T-helper 2 cell treated with Interferon-gamma antibody and Interleukin-4, amounts not matched to agents 100 ng/mL and 5 ng/mL, for 36 hours (primary cell): ENCODE results near the gene COL23A1. TPM values are rescaled to one million over a fixed set of nuclear protein-coding genes. Genes with fewer than 3 reads are reported as not detected.
"Not testable (repeated sequence)": the region's sequence is repeated elsewhere in the genome, so short reads cannot be mapped to it uniquely, and the experiment has no call there.

Experiments
- intact Hi-C: fragments of 100-400 bp; cut with micrococcal nuclease; formaldehyde crosslinking; loops from one replicate; pipeline ENCODE4 v1.15.1; 2023
- total RNA-seq: library from RNA; stranded (reverse); gene quantifications from 2 replicates; pipeline ENCODE4 v1.2.3, GENCODE V29; 2022

COL23A1 gene
- total RNA-seq, 1 donor from 2014 or later, result 0.09 TPM

DNA sequence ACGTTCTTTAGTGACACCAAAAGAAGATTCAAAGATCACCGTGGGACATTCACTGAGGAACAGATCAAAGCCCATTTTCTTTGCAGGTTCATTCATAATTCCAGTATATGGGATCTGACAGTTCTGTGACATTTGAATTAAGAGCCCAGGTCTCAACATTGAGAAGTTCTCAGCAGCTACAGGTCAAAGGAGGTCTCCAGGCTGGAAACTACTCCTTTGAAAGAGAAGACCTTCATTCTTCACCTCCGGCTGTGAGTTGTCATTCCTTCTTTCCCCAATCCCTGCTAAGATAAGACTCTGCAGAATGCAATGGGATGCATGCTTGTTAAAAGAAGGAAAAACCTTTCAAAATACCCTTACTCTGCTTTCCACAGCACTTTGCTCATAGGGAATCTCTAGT, 79.0 kb downstream of the COL23A1 start:
- intact Hi-C loops, result no loop called here

GRCh38 chr5:178509491-178510057, 80.6 kb downstream of the COL23A1 start:
- intact Hi-C loops, result no loop called here

GRCh38 chr5:178507151-178507932, 82.9 kb downstream of the COL23A1 start:
- intact Hi-C loops, result no loop called here

DNA sequence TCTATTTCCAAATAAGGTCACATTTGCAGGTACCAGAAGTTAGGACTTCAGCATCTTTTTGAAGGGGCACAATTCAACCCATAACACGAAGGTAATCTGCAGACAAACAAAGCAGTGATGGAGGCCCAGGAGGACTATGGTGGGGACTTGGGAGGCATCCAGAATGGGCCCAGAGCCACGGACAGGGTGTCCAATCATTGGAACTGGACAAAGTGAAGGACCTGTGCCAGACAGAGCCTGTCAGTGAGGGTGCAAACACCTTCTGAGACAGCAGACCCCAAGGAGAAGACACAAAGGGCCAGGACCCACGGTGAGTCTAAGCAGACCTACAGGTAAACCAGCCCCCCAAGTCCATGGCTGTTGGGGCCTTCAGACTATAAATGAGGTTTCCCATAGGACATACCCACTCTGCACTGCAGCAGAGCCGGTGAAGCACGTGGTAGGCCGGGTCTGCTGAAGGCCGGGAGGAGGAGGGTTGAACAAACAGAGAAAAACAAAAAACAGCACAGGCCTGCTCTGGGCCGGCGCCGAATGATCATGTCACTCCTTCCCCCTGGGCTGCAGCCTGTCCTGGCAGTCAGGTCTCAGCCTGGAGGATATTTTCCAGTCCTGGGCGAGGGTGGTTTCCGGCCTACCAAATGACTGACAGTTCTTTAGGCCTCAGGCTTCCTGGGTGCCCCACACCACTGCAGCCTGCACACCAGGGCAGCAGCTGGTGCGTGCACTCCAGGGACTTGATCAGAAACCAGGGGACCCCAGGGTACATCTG, 84.4 kb downstream of the COL23A1 start:
- intact Hi-C loops, result no loop called here

GRCh38 chr5:178504340-178504960, 85.7 kb downstream of the COL23A1 start:
- intact Hi-C loops, result no loop called here

GRCh38 chr5:178502401-178503100, 87.6 kb downstream of the COL23A1 start:
- intact Hi-C loops, result no loop called here

- intact Hi-C loops, result no loop called here
These were observed 90.8 kb downstream of the COL23A1 start for GRCh38 chr5:178499352-178499751.

GRCh38 chr5:178496642-178497041, 93.6 kb downstream of the COL23A1 start:
- intact Hi-C loops, result no loop called here

DNA sequence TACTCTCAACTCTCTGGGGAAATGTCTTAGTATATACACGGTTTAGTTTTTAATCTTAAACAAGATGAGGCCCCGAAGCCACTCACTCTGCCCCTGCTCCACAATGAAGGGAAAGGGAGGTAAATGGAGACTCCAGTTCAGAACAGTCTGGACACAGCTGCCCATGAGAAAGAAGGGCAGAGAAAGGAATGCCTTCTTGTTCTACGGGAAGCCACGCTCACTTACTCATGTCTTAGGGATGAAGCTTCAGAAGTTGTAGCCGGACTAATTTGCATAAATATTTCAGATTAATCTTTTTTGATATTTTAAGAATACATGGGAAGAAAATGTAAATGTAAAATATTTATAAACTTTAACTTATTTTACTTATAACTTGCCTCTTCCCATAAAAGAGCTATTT, 94.0 kb downstream of the COL23A1 start:
- intact Hi-C loops, result no loop called here

DNA sequence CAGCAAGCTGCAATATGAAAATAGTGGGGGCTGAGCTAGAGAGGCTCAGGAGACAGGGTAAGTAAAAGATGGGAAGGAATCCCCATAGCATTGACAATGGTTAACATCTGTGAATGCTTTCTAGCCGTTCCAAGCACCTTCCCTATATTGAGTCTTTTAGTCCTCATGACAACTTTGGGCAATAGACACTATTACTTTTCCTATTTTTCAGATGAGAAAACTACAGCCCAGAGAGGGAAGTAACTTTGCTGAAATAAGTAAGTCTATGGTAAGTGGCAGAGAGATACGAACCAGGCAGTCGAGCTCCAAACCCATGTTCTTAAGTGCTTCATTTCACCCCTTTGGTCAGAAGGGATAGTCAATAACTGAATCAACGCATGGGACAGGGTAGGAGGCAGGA, 94.5 kb downstream of the COL23A1 start:
- intact Hi-C loops, result no loop called here

GRCh38 chr5:178492278-178492677, 97.9 kb downstream of the COL23A1 start:
- intact Hi-C loops, result no loop called here

- intact Hi-C loops, result no loop called here
These were observed 99.1 kb downstream of the COL23A1 start for GRCh38 chr5:178490935-178491652.

DNA sequence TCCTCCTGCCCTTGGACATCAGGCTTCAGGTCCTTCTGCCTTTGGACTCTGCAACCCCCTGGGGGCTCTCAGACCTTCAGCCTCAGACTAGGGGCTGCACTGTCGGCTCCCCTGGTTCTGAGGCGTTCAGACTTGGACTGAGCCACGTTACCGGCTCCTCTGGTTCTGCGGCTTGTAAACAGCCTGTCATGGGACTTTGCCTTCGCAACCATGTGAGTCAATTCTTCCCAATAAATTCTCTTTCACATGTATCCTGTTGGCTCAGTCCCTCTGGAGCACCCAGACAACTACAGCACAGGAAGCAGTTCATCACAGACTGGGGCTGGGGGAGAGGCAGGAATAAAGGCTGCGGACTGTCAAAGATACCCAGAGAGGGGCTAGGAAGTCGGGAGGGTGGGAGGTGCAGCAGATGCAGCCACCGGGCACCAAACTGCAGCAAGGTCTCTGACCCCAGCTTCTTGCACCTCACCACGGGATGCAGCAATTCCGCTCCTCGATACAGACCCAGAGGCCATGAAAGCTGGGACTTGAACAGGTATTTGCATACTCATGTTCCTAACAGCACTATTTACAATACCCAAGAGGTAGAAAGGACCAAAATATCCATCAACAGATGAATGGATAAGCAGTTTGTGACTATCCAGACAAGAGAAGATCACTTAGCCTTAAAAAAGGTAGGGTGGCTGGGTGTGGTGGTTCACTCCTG, 100.8 kb downstream of the COL23A1 start:
- intact Hi-C loops, result no loop called here

- intact Hi-C loops, result no loop called here
These were observed 101.5 kb downstream of the COL23A1 start for GRCh38 chr5:178488696-178489095.

GRCh38 chr5:178487911-178488600, 102.1 kb downstream of the COL23A1 start:
- intact Hi-C loops, result no loop called here

- intact Hi-C loops, result not testable (repeated sequence)
These were observed 103.2 kb downstream of the COL23A1 start for GRCh38 chr5:178486878-178487512.

- intact Hi-C loops, result no loop called here
These were observed 104.0 kb downstream of the COL23A1 start for GRCh38 chr5:178486239-178486641.

DNA sequence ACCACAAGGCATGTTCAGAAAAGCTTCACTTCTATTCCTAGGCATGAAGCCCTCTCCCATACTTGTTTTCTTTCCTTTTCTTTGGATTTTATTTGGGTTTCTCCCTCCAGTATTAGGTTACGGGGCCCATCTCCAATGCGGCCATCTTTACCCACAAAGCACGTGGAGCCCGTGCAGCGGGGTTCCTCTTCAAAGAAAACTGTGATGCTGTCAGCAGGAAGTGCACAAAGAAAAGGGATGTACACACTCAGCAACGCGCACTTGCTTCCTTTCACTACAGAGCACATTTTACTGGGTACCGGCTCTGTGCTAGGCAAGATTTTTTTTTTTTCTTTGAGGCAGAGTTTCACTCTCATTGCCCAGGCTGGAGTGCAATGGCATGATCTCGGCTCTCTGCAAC, 106.6 kb downstream of the COL23A1 start:
- intact Hi-C loops, result no loop called here

- intact Hi-C loops, result no loop called here
These were observed 110.9 kb downstream of the COL23A1 start for GRCh38 chr5:178479261-178479660.
